ENCODE measurements around the gene FSTL1.

- TF ChIP-seq CTBP1 (IDR thresholded peaks at IDR 0.05; ENCODE audit: borderline replicate concordance): no peak
- no peak for TF ChIP-seq SUZ12 (IDR thresholded peaks at IDR 0.05)
- TF ChIP-seq FOXA1 (IDR thresholded peaks at IDR 0.05): no peak
- TF ChIP-seq FOXK2 (IDR thresholded peaks at IDR 0.05): no peak
- no peak for TF ChIP-seq TARDBP (IDR thresholded peaks at IDR 0.05)
- TF ChIP-seq L3MBTL2 (conservative IDR thresholded peaks at IDR 0.05): no peak
- TF ChIP-seq BHLHE40 (IDR thresholded peaks at IDR 0.05; ENCODE audit: borderline replicate concordance): no peak
- no peak for TF ChIP-seq SP1 (IDR thresholded peaks at IDR 0.05)
- no peak for TF ChIP-seq HDGF (IDR thresholded peaks at IDR 0.05; ENCODE audit: borderline replicate concordance)
- TF ChIP-seq FOXM1 (IDR thresholded peaks at IDR 0.05; ENCODE audit: borderline replicate concordance): no peak
- TF ChIP-seq ELF4 (IDR thresholded peaks at IDR 0.05): no peak
- no peak for TF ChIP-seq NFRKB (IDR thresholded peaks at IDR 0.05)
- no peak for TF ChIP-seq PKNOX1 (IDR thresholded peaks at IDR 0.05)
Observed at GRCh38 chr3:120420360-120420759, 30.4 kb downstream of the FSTL1 start.

All from HEK293T (cell line).